Endodermal cell (in vitro differentiated cells): ENCODE results near the gene DPYSL4. TPM values are rescaled to one million over a fixed set of nuclear protein-coding genes. Genes with fewer than 3 reads are reported as not detected.

Experiments
- DNase-seq: peaks from one replicate; pipeline ENCODE4 v3.0.0-alpha.2; 2017
- H3K27ac ChIP-seq: 2 replicates; pipeline ENCODE4 v1.5.1; 2013; ENCODE audit warnings: mild to moderate bottlenecking, low read depth, low read length, moderate library complexity
- H3K27me3 ChIP-seq: 2 replicates; pipeline ENCODE4 v1.6.1; 2013; ENCODE audit warnings: mild to moderate bottlenecking, low read length, moderate library complexity; ENCODE audit not compliant: insufficient read depth, control insufficient read depth, poor library complexity, severe bottlenecking
- H3K36me3 ChIP-seq: 2 replicates; pipeline ENCODE4 v1.7.0; 2013; ENCODE audit warnings: mild to moderate bottlenecking, low read length, moderate library complexity; ENCODE audit not compliant: control insufficient read depth, insufficient read depth
- H3K4me1 ChIP-seq: one replicate; pipeline ENCODE4 v1.7.0; 2013; ENCODE audit warnings: low read length; ENCODE audit not compliant: control insufficient read depth, insufficient read depth
- H3K4me3 ChIP-seq: 2 replicates; pipeline ENCODE4 v1.5.1; 2013; ENCODE audit warnings: mild to moderate bottlenecking, low read length, moderate library complexity
- H3K9ac ChIP-seq: 2 replicates; pipeline ENCODE4 v1.6.1; 2013; ENCODE audit warnings: mild to moderate bottlenecking, low read length, moderate library complexity; ENCODE audit not compliant: poor library complexity, severe bottlenecking; ENCODE audit errors: extremely low read depth
- H3K9me3 ChIP-seq: 2 replicates; pipeline ENCODE4 v1.6.1; 2013; ENCODE audit warnings: mild to moderate bottlenecking, low read length, moderate library complexity; ENCODE audit not compliant: control insufficient read depth
- H3K27ac Mint-ChIP-seq: 2 replicates; pipeline ENCODE4 v1.8.0; 2020; ENCODE audit warnings: mixed read lengths
- H3K27me3 Mint-ChIP-seq: 2 replicates; pipeline ENCODE4 v1.8.0; 2021; ENCODE audit warnings: mild to moderate bottlenecking, mixed read lengths; ENCODE audit not compliant: insufficient read depth
- H3K36me3 Mint-ChIP-seq: 2 replicates; pipeline ENCODE4 v1.8.0; 2020; ENCODE audit warnings: low read depth, mixed read lengths
- H3K4me1 Mint-ChIP-seq: 2 replicates; pipeline ENCODE4 v1.8.0; 2020; ENCODE audit warnings: mixed read lengths
- H3K4me3 Mint-ChIP-seq: 2 replicates; pipeline ENCODE4 v1.8.0; 2020; ENCODE audit warnings: mild to moderate bottlenecking, moderate library complexity, mixed read lengths
- H3K9me3 Mint-ChIP-seq: 2 replicates; pipeline ENCODE4 v1.8.0; 2020; ENCODE audit warnings: mild to moderate bottlenecking, mixed read lengths
- WGBS, 2 experiments: methylation state at CpG; one replicate each; pipeline versions ENCODE4 v1.1.5 to v1.1.7; 2013; ENCODE audit warnings: missing lambda C conversion rate in 2 of 2, mixed read lengths in 1 of 2; ENCODE audit not compliant: insufficient coverage in 1 of 2, insufficient read length in 1 of 2; 5-methylcytosine and 5-hydroxymethylcytosine counted together
- total RNA-seq, 2 donors: library from RNA; stranded (reverse); fragmentation: NEBNext Ultra II Directional in 1 of 2; extraction: Animal tissue kit (Norgen Biotek cat#: 25700) in 1 of 2; gene quantifications; 2 replicates in 1 of 2; 3 replicates in 1 of 2; pipeline ENCODE4 v1.2.1, GENCODE V29; 2021
- TF ChIP-seq, protein P1 (sequence below): fragments of 200-600 bp; sonication (generic); conservative IDR thresholded peaks from 2 replicates; pipeline ENCODE4 v1.5.0; 2021; ENCODE audit warnings: antibody characterized with exemption, mild to moderate bottlenecking

DPYSL4 gene
- total RNA-seq, 2 donors from 2014 or later, result 5.1 to 13.5 TPM

DNA sequence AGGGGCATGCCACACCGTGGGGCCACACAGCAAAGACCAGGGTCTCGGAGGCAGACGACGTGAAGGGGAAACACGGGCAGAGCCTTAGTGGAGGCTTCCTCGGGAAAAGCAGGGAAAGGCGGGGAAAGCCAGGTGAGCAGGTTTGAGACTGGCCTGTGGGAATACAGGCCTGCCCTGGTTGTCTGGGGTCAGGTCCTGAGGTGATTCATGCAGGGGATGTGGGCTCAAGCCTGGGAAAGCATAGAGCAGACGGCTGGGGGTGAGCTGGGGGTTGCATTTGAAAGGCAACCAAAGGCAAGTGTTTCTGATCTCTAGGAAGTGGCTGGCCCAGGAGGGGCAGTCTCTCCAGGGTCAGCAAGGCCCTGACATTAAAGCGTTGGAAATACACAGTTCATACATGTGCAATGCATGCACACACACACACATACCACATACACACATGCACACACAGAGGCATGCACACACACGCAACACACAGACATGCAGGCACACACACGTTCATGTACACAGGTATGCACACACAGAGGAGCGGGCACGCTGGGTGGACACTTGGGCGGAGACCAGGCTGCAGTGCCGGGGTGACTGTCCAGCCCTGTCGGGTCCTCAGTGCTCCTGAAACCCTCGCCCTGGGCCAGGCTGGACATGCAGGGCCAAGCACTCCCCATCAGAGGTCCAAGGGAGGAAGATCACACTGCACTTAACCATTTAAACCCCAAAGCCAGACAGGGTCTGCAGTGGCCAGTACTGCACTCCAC is 51.8 kb downstream of the DPYSL4 start:
- H3K4me3 Mint-ChIP-seq, result no peak overlapping the region
- H3K36me3 ChIP-seq, result no peaks in the 10 kb centered on the region
- no peak overlapping the region for H3K27ac Mint-ChIP-seq
- H3K4me3 ChIP-seq, result no peak overlapping the region
- no peaks in the 10 kb centered on the region for H3K4me1 Mint-ChIP-seq
- no peak for DNase-seq
- TF ChIP-seq, protein P1, sequence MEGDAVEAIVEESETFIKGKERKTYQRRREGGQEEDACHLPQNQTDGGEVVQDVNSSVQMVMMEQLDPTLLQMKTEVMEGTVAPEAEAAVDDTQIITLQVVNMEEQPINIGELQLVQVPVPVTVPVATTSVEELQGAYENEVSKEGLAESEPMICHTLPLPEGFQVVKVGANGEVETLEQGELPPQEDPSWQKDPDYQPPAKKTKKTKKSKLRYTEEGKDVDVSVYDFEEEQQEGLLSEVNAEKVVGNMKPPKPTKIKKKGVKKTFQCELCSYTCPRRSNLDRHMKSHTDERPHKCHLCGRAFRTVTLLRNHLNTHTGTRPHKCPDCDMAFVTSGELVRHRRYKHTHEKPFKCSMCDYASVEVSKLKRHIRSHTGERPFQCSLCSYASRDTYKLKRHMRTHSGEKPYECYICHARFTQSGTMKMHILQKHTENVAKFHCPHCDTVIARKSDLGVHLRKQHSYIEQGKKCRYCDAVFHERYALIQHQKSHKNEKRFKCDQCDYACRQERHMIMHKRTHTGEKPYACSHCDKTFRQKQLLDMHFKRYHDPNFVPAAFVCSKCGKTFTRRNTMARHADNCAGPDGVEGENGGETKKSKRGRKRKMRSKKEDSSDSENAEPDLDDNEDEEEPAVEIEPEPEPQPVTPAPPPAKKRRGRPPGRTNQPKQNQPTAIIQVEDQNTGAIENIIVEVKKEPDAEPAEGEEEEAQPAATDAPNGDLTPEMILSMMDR, result no peak
- no peaks in the 10 kb centered on the region for H3K27me3 ChIP-seq
- H3K27ac ChIP-seq, result peak overlapping the region; percentile 38
- H3K4me1 ChIP-seq, result no peaks in the 10 kb centered on the region
- H3K9me3 Mint-ChIP-seq, result no peaks in the 10 kb centered on the region
- H3K9me3 ChIP-seq, result no peaks in the 10 kb centered on the region
- WGBS, 2 experiments, result 81 to 88% methylated on average over 14 to 17 of the region's 17 CpGs
- no peak overlapping the region for H3K9ac ChIP-seq
- H3K36me3 Mint-ChIP-seq, result no peaks in the 10 kb centered on the region
- H3K27me3 Mint-ChIP-seq, result no peaks in the 10 kb centered on the region

DNA sequence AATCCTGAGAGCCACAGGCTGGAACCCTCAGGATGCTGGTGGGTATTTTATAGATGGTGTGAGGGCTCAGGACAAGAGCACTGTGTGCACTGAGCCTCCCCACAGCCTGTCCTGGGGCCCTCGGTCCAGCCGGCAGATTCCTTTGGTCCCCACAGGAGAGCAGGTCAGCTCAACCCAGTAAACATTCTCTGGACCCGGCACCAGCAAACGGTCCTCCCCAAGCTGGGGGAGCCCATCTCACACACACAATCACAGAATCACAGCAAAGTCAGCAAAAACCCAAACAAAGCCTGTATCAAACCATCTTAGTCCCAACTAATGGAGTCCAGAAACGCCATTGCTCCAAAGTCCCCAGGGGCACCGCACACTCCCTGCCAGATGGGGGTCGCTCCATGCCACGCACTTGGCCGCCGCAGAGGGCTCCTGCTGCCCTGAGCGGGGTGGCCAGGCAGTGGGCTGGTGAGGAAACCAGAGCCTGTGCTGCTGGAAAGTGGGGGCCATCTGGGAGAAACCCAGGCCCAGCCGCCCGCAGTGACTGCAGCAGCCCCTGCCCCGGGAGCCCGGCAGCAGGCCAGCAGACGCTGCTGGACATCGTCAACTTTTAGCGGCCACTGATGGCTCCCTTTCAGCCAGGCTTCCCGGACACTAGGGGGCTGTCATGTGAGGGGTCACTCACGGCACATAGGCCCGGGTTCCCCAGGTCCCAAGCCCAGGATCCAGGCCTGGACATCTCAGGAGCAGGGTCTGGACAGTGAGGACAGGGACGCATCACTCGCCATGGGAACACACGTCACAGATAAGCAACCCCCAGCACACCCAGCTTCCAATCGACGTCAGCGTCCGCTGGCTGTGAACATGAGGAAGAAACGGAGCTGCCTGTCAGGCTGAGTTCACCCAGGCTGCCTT is 52.6 kb downstream of the DPYSL4 start:
- TF ChIP-seq, protein P1, result peak; percentile 20
- Mint-ChIP-seq H3K4me3 (no peak overlapping the region), H3K36me3 (no peaks in the 10 kb centered on the region), H3K27ac (no peak overlapping the region), H3K4me1 (no peaks in the 10 kb centered on the region), H3K9me3 (no peaks in the 10 kb centered on the region), H3K27me3 (no peaks in the 10 kb centered on the region)
- H3K9me3 ChIP-seq, result no peaks in the 10 kb centered on the region
- H3K9ac ChIP-seq, result no peak overlapping the region
- H3K4me1 ChIP-seq, result no peaks in the 10 kb centered on the region
- no peaks in the 10 kb centered on the region for H3K27me3 ChIP-seq
- WGBS, 2 experiments, result 89 to 91% methylated on average over 24 to 29 of the region's 29 CpGs
- no peak overlapping the region for H3K4me3 ChIP-seq
- no peak for DNase-seq
- H3K36me3 ChIP-seq, result no peaks in the 10 kb centered on the region
- no peak overlapping the region for H3K27ac ChIP-seq

DNA sequence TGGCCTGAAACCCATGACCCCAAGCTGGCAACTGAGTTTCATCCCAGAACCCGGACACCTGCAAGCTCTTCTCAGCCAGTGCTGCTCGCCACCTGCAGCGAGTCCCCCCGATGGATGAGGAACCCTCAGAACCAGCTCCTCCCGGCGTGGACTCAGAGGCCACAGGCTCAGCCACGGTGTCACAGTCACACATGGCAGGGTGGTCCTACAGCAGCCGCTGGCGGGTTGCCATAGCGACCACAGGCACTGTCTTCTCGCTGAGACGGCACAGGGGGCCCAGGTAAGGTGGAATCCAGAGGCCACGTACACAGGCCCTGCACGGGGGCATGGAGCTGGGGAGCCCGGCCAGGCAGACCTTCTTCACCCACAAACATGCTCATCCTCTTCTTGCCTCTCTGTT is 53.4 kb downstream of the DPYSL4 start:
- no peaks in the 10 kb centered on the region for H3K9me3 ChIP-seq
- no peak overlapping the region for H3K27ac ChIP-seq
- no peaks in the 10 kb centered on the region for H3K27me3 ChIP-seq
- H3K4me1 ChIP-seq, result no peaks in the 10 kb centered on the region
- Mint-ChIP-seq H3K27ac (no peak overlapping the region), H3K36me3 (no peaks in the 10 kb centered on the region), H3K27me3 (no peaks in the 10 kb centered on the region), H3K9me3 (no peaks in the 10 kb centered on the region), H3K4me3 (no peak overlapping the region), H3K4me1 (no peaks in the 10 kb centered on the region)
- 92 to 95% methylated on average over 6 to 15 of the region's 15 CpGs for whole genome bisulfite sequencing, 2 experiments
- no peak overlapping the region for H3K9ac ChIP-seq
- TF ChIP-seq, protein P1, result no peak
- no peaks in the 10 kb centered on the region for H3K36me3 ChIP-seq
- DNase-seq, result no peak
- no peak overlapping the region for H3K4me3 ChIP-seq
